Measurements from ENCODE around the gene HTT-AS.

HTT-AS gene

DNA sequence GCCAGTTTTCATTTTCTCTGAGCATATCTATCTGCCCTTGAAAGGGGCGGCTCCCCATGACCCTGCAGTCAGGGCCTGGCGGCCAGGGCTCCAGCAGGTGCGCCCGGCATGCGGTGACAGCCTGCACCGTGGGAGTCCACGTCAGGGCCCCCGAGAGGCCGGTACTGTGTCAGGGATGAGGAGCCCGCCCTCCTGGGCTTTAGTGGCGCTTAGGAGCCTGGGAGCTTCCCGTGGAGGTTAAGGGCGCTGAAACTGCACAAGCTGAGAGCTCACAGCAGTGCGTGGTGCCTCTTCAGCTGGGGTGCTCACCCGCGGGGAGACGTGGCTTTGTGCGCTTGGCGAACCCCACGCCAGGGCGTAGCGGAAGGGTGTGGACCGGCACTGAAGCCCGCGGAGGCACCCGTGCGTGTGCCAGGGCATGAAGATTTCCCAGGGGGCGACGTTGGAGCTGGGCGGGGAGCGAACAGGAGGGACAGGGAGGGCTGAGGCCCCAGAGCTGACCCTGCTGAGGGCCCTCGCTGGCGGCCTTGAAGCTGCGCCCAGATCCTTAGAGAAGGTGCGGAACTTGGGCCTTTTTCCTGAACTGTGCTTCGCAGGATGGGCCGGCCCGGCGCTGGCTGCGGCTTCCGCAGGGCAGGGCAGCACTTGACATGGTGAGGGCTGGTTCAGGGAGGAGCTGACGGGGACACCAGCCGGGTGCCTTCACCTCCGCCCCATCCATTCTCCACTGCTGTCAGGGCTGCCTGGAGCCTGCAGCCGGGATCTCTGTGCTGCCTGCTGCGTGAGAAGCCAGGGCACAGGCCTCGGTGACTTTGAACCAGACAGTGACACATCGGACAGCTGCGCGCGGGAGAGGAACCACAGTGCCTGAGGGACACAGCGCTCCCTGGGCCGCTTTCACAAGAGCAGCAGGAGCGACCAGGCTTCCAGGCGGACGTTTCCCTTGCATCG, 32.9 kb downstream of the HTT-AS start:
- H3K27ac ChIP-seq = peak overlapping the region; percentile 64
- TF ChIP-seq ZFX (IDR thresholded peaks at IDR 0.05; ENCODE audit: borderline replicate concordance) = no peak
- TF ChIP-seq, protein P1, sequence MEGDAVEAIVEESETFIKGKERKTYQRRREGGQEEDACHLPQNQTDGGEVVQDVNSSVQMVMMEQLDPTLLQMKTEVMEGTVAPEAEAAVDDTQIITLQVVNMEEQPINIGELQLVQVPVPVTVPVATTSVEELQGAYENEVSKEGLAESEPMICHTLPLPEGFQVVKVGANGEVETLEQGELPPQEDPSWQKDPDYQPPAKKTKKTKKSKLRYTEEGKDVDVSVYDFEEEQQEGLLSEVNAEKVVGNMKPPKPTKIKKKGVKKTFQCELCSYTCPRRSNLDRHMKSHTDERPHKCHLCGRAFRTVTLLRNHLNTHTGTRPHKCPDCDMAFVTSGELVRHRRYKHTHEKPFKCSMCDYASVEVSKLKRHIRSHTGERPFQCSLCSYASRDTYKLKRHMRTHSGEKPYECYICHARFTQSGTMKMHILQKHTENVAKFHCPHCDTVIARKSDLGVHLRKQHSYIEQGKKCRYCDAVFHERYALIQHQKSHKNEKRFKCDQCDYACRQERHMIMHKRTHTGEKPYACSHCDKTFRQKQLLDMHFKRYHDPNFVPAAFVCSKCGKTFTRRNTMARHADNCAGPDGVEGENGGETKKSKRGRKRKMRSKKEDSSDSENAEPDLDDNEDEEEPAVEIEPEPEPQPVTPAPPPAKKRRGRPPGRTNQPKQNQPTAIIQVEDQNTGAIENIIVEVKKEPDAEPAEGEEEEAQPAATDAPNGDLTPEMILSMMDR (IDR thresholded peaks at IDR 0.05) = peak; percentile 18

DNA sequence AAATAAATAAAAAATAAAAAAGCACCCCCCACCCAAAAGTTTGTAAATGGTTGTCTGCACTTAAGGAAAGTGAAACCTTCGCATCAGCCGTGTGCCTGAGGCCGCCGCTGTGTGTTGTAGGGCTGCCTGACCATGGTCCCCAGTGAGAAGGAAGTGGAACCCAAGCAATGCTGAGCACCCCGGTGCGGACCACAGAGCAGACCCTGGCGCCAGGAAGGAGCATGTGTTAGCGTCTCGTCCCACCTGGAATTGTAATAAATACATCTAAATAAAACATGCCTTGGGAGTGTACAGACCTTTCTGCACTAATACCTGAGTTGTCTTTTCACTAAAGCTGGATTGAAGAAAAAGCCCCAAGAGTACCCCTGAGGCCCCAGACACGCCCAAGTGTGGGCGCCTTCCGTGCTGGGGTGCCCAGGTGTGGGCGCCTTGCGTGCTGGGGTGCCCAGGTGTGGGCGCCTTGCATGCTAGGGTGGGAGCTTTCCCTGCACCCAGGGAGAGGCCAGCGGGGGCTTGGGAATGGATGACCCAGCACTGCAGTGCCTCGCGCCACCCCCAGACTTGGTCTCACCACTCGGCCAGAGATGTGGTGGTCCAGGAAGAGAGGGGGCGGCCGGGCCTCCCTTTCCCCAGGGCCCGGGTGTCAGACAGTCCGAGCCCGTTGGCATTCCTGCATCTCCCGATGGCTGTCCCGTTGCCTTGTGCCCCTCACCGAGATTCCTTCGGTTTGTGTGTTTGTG, 33.7 kb downstream of the HTT-AS start:
- no peak for TF ChIP-seq ZFX (IDR thresholded peaks at IDR 0.05; ENCODE audit: borderline replicate concordance)
- TF ChIP-seq, protein P1 (IDR thresholded peaks at IDR 0.05) = no peak
- H3K27ac ChIP-seq = peak overlapping the region; percentile 64; the same call in 1 of the 2 replicates

DNA sequence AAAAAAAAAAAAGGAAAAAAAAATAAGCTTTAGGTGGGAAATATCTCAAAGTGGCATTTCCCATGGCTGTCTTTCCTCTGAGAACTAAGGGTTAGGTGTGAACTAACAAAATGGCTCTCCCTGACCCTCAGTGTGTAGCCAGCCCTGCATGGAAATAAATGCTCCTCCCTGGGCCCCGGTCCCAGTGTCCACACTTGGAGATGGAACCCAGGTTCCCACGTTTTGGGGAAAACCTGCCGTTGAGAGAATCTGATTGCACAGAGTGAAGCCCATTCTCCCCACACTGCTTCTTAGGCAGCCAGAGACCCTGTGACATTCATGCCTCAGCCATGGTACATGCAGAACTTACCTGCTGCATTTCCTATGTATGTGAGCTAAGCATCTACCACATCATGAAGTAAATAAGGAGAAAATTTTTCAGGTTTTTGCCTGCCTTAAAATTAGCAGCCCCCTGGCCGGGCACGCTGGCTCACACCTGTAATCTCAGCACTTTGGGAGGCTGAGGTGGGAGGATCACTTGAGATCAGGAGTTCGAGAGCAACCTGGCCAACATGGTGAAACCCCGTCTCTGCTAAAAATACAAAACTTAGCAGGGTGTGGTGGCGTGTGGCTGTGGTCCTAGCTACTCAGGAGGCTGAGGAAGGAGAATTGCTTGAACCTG, 34.5 kb downstream of the HTT-AS start:
- no peak overlapping the region for H3K27ac ChIP-seq
- no peak for TF ChIP-seq ZFX (IDR thresholded peaks at IDR 0.05; ENCODE audit: borderline replicate concordance)
- TF ChIP-seq, protein P1 (IDR thresholded peaks at IDR 0.05) = no peak

DNA sequence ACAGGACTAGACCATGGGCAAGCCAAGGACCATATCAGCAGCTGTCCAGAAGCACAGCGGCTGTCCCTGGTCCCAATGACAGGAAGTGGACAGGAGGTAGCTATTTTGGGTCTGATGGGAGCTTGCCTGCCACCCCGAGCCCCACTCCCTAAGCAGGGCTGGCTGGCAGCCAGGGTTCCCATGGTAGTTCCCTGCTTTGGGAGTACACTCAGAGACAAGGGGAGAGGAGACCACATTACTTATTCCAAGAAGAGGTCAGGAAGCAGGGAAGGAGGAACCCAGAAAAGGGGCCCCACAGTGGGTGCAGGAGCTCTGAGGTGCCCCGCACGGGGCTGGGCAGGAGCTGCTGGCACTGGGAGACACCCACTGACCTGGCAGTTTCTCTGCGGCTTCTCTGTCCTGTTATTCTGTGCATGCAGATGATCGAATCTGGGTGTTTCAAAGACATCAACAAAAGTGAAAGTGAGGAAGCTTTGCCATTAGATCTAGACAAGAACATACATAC, 36.3 kb downstream of the HTT-AS start:
- TF ChIP-seq, protein P1 (IDR thresholded peaks at IDR 0.05) = no peak
- no peak for TF ChIP-seq ZFX (IDR thresholded peaks at IDR 0.05; ENCODE audit: borderline replicate concordance)

DNA sequence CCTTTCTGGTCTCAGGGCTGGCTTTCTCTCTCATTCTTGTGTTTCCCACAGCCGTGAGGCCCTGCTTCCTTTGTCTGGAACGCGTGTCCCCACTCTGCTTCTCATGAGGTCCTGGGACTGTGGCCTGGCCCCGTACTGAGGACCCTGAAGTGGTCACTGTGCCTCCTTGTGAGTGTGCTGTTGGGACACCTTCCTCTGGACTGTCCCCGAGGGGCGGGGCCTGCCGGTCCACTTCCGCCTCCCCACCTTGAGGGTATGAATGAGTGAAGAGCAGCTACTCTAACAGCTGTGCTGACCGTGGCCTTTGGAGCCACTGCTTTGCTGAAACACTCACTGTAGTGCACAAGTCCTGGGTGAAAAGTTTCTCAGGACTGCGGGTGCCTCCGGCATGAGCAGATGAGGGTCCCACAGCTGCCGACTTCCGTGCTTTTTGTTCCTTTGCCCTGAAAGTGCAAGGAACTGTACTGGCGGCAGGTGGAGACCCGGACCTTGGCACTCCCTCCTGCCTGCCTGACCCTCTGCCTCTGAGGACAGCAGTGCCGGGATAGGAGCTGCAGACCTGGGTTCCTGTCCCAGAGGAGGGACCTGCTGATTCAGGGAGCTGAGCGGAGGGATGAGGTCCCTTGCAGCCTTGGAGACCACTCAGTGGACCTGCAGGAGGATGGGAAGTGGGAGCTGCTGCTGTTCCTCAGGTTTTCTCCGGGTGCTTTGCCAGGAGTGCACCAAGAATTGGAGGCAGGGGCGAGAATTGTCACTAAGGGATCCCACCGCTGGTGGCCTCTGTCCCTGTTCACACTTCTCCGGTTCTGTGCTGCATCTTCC, 38.0 kb downstream of the HTT-AS start:
- TF ChIP-seq, protein P1 (IDR thresholded peaks at IDR 0.05) = no peak
- no peak for TF ChIP-seq ZFX (IDR thresholded peaks at IDR 0.05; ENCODE audit: borderline replicate concordance)

More for the DNA sequence above, 36.3 kb downstream of the HTT-AS start:
- no peak overlapping the region for H3K27ac ChIP-seq

DNA sequence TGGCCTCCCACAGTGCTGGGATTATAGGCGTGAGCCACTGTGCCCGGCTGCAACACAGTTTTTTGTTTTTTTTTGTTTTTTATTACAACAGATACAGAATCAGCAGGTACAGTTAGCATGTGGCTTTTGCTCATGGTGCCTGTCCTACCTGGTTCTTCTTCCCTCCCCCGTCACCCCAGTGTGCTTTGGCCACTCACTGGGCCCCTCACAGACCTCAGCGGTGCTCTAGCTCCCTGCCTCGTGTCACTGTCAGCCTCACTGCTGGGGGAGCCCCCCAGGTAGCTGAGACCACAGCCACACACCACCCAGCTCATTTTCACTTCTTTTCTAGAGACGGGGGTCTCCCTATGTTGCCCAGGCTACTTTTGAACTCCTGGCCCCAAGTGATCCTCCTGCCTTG, 38.7 kb downstream of the HTT-AS start:
- TF ChIP-seq, protein P1 (IDR thresholded peaks at IDR 0.05) = no peak
- no peak for TF ChIP-seq ZFX (IDR thresholded peaks at IDR 0.05; ENCODE audit: borderline replicate concordance)
- H3K27ac ChIP-seq = no peak overlapping the region

More for the DNA sequence above, 38.0 kb downstream of the HTT-AS start:
- no peak overlapping the region for H3K27ac ChIP-seq
